ENCODE measurements around the gene EFNA5. TPM values are rescaled to one million over a fixed set of nuclear protein-coding genes. Genes with fewer than 3 reads are reported as not detected.

The EFNA5 gene
- total RNA-seq, 2 donors from 2014 or later = 9.7 to 11.1 TPM

DNA sequence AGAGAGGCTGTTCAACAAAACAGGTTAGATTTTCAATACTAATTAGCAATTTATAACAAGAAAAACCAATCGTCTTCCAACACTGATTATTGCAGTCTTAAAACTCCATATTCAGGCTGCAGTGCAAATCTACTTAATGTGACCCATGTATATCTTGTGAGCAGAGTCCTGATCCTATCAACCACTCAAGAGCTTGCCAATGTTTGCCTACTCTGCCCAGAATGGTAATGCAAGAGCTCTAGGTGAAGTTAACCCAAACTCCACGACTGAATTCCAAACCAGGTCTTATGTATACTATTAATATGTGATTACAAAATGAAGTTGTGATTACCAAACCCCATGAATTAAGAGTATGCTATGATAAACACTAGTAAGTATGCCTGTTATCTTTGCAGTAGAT is 17.1 kb downstream of the EFNA5 start:
- no peaks in the 10 kb centered on the region for H3K9me3 ChIP-seq
- H3K27ac ChIP-seq = no peak overlapping the region
- H3K36me3 ChIP-seq = no peaks in the 10 kb centered on the region
- intact Hi-C loops (cut with DNase I) = no loop called here
- H3K4me1 ChIP-seq = no peaks in the 10 kb centered on the region
- no peaks in the 10 kb centered on the region for H3K27me3 ChIP-seq
- TF ChIP-seq, protein P1, sequence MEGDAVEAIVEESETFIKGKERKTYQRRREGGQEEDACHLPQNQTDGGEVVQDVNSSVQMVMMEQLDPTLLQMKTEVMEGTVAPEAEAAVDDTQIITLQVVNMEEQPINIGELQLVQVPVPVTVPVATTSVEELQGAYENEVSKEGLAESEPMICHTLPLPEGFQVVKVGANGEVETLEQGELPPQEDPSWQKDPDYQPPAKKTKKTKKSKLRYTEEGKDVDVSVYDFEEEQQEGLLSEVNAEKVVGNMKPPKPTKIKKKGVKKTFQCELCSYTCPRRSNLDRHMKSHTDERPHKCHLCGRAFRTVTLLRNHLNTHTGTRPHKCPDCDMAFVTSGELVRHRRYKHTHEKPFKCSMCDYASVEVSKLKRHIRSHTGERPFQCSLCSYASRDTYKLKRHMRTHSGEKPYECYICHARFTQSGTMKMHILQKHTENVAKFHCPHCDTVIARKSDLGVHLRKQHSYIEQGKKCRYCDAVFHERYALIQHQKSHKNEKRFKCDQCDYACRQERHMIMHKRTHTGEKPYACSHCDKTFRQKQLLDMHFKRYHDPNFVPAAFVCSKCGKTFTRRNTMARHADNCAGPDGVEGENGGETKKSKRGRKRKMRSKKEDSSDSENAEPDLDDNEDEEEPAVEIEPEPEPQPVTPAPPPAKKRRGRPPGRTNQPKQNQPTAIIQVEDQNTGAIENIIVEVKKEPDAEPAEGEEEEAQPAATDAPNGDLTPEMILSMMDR (IDR thresholded peaks at IDR 0.05) = no peak
- H3K9ac ChIP-seq (ENCODE audit: low read depth in 2 of 2, low read length in 2 of 2) = no peak overlapping the region
- no peak overlapping the region for H3K4me3 ChIP-seq
- DNase-seq = no peak

DNA sequence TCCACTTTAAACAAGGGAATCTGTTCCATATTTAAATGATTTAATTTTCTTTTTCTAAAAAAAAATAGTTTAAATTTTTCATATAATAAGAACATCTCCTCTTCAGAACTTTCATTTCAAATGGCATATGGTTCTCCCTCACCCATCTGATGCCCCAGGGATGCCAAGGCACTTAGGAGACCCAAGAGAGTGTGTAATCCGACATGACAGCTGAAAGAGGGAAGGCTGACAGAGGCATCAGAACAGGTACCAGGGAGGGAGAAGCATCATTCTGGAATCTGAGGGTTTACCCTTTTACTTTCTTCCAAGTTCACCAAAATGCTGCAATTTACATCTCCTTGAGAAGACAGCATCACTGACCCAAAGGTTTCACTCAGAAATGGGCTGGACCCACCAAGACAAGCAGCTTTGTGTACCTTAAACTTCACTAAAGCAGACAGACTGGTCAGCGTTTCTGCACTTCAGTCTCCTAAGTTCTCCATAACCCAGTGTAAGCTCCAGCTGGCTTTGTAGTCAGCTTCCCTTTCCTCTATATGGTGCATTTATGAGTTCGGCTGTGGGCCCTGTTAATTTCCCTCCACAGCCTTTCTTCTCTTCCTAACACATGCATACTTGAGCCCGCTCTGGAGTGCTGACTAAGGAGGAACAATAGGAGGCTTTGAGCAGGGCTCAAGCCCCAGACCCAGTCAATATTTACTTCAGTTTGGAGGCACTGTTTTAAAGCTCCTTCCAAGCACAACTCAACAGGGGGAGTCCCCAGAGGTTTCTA is 17.7 kb downstream of the EFNA5 start:
- Histone ChIP-seq H3K27ac (no peak overlapping the region), H3K9me3 (no peaks in the 10 kb centered on the region), H3K27me3 (no peaks in the 10 kb centered on the region), H3K36me3 (no peaks in the 10 kb centered on the region), H3K4me1 (no peaks in the 10 kb centered on the region), H3K9ac (ENCODE audit: low read depth in 2 of 2, low read length in 2 of 2) (no peak overlapping the region), H3K4me3 (no peak overlapping the region)
- intact Hi-C loops (cut with DNase I) = no loop called here
- no peak for DNase-seq
- TF ChIP-seq, protein P1 (IDR thresholded peaks at IDR 0.05) = no peak

DNA sequence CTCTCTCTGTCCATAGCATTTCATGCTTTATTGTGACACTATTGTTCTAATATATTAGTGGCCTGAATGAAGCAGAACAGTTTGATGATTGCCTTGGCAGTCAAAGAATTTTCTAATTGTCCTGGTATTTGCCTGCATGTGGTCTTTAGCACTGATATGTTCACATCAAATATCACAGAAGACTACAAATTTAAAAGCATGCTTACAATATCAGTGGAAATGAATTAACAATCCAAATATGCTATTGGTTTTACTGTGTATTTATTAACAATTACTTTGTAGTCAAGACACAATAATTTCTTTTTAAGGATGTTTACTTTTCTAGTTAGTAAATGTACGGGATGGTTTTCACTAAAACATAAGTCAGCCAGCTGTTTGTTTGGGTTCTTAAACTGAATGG is 18.3 kb downstream of the EFNA5 start:
- DNase-seq = no peak
- Histone ChIP-seq H3K4me3 (no peak overlapping the region), H3K9ac (ENCODE audit: low read depth in 2 of 2, low read length in 2 of 2) (no peak overlapping the region), H3K9me3 (no peaks in the 10 kb centered on the region), H3K4me1 (no peaks in the 10 kb centered on the region), H3K27me3 (no peaks in the 10 kb centered on the region), H3K27ac (no peak overlapping the region), H3K36me3 (no peaks in the 10 kb centered on the region)
- TF ChIP-seq, protein P1 (IDR thresholded peaks at IDR 0.05) = no peak
- intact Hi-C loops (cut with DNase I) = no loop called here

DNA sequence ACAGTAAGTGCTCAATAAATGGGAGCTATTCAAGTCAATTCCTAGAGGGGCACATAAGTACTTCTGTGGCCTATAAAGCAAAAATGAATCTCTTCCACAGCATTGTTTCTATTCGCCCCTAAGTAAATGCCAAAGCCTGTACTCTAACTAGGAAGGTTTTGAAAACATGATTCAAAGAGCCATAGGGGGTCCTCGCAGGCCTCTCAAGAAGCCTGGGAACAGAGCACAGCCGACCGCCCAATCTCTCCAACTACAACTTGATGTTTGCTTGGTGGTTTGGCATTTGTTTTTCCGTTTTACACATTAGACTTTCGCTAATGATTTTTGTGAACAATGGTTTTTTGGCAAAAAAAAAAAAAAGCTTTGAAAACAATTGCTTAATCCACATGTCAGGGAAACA is 19.4 kb downstream of the EFNA5 start:
- Histone ChIP-seq H3K4me1 (no peaks in the 10 kb centered on the region), H3K36me3 (no peaks in the 10 kb centered on the region), H3K9me3 (no peaks in the 10 kb centered on the region), H3K9ac (ENCODE audit: low read depth in 2 of 2, low read length in 2 of 2) (no peak overlapping the region), H3K27me3 (no peaks in the 10 kb centered on the region), H3K4me3 (no peak overlapping the region), H3K27ac (no peak overlapping the region)
- DNase-seq = no peak
- TF ChIP-seq, protein P1 (IDR thresholded peaks at IDR 0.05) = no peak
- intact Hi-C loops (cut with DNase I) = no loop called here

DNA sequence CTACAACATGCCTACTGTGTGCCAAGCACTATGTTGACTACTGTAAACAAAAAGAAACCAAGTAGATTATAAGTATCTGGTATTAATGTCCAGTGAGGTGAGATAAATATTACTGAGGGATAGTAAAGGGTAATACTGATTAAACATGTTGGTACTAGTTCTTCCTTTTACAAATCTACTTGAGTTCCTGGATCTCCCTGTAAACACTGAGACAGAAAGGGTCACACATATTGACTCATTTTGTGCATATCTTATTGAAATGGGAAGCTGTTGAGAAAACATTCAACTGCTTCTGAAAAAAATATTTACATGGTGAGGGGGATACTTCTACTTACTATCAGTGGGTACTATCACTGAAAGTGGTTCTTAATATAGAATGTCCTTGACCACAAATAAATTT is 24.3 kb downstream of the EFNA5 start:
- Histone ChIP-seq H3K9me3 (no peaks in the 10 kb centered on the region), H3K9ac (ENCODE audit: low read depth in 2 of 2, low read length in 2 of 2) (no peak overlapping the region), H3K36me3 (no peaks in the 10 kb centered on the region), H3K4me3 (no peak overlapping the region), H3K27me3 (no peaks in the 10 kb centered on the region), H3K27ac (no peak overlapping the region), H3K4me1 (no peaks in the 10 kb centered on the region)
- TF ChIP-seq, protein P1 (IDR thresholded peaks at IDR 0.05) = no peak
- intact Hi-C loops (cut with DNase I) = no loop called here
- no peak for DNase-seq

Data from colonic mucosa (tissue), 4 donors.